ENCODE data around the gene SVIL. TPM values are rescaled to one million over a fixed set of nuclear protein-coding genes. Genes with fewer than 3 reads are reported as not detected.

SVIL gene
- polyA plus RNA-seq, 1 donor (not counting 4 experiments of a cell fraction or from before 2014, with no cell fraction given), result 16.2 TPM

- no peak overlapping the region for H3K9ac ChIP-seq (ENCODE audit: control insufficient read depth, extremely low read depth, insufficient read depth, low read length)
- H3K4me3 ChIP-seq (ENCODE audit: control insufficient read depth in 2 of 3, extremely low read depth in 1 of 3, insufficient read depth in 2 of 3, low read depth in 1 of 3, low read length in 3 of 3), result no peak overlapping the region
- H3K36me3 ChIP-seq (ENCODE audit: control insufficient read depth in 2 of 2, extremely low read depth in 1 of 2, insufficient read depth in 2 of 2, low read length in 2 of 2), result peaks cover 5 to 14% of the 10 kb centered on the region in 2 experiments
- H2AFZ ChIP-seq (ENCODE audit: control insufficient read depth, low read length), result no peak overlapping the region
- no peaks in the 10 kb centered on the region for H3K9me1 ChIP-seq (ENCODE audit: control insufficient read depth, extremely low read depth, insufficient read depth, low read length)
- H3K4me1 ChIP-seq (ENCODE audit: control insufficient read depth, extremely low read depth, insufficient read depth, low read length), result peaks cover 8% of the 10 kb centered on the region
- H3K27me3 ChIP-seq (ENCODE audit: control insufficient read depth, extremely low read depth, insufficient read depth, low read length), result no peaks in the 10 kb centered on the region
- no peak for DNase-seq (ENCODE audit: low read depth, low spot score)
- H3K27ac ChIP-seq (ENCODE audit: control insufficient read depth, insufficient read depth, low read length), result no peak overlapping the region
- dilution Hi-C loops (cut with MboI; ENCODE audit: extremely low pct_ligation_motif_present, low sequenced_read_pairs), result no loop called here
- no peak overlapping the region for H3K4me2 ChIP-seq (ENCODE audit: control insufficient read depth, extremely low read depth, insufficient read depth, low read depth, low read length)
- FAIRE-seq, result no peak
- TF ChIP-seq CTCF (optimal IDR thresholded peaks at IDR 0.05 in 1 of 3, IDR thresholded peaks at IDR 0.05 in 1 of 3, conservative IDR thresholded peaks at IDR 0.05 in 1 of 3; ENCODE audit: extremely low read depth in 1 of 3, insufficient read depth in 2 of 3, low read length in 3 of 3), result no peak
- no peak for TF ChIP-seq EZH2 (IDR thresholded peaks at IDR 0.05; ENCODE audit: low read length)
- peaks cover 15% of the 10 kb centered on the region for H3K9me3 ChIP-seq (ENCODE audit: control insufficient read depth, low read depth, low read length)
- H4K20me1 ChIP-seq (ENCODE audit: control insufficient read depth, extremely low read depth, insufficient read depth, low read length), result no peaks in the 10 kb centered on the region
- peaks cover 27% of the 10 kb centered on the region for H3K79me2 ChIP-seq (ENCODE audit: control insufficient read depth, insufficient read depth, low read length)
These were observed 42.0 kb upstream of the SVIL start for GRCh38 chr10:29676732-29677131.

GRCh38 chr10:29675984-29676383 lies 41.2 kb upstream of the SVIL start:
- peaks cover under 1% of the 10 kb centered on the region for H3K4me1 ChIP-seq (ENCODE audit: control insufficient read depth, extremely low read depth, insufficient read depth, low read length)
- no peak overlapping the region for H3K4me3 ChIP-seq (ENCODE audit: control insufficient read depth in 2 of 3, extremely low read depth in 1 of 3, insufficient read depth in 2 of 3, low read depth in 1 of 3, low read length in 3 of 3)
- dilution Hi-C loops (cut with MboI; ENCODE audit: extremely low pct_ligation_motif_present, low sequenced_read_pairs), result no loop called here
- no peak for TF ChIP-seq CTCF (optimal IDR thresholded peaks at IDR 0.05 in 1 of 3, IDR thresholded peaks at IDR 0.05 in 1 of 3, conservative IDR thresholded peaks at IDR 0.05 in 1 of 3; ENCODE audit: extremely low read depth in 1 of 3, insufficient read depth in 2 of 3, low read length in 3 of 3)
- TF ChIP-seq EZH2 (IDR thresholded peaks at IDR 0.05; ENCODE audit: low read length), result no peak
- H4K20me1 ChIP-seq (ENCODE audit: control insufficient read depth, extremely low read depth, insufficient read depth, low read length), result no peaks in the 10 kb centered on the region
- H3K9me3 ChIP-seq (ENCODE audit: control insufficient read depth, low read depth, low read length), result peaks cover 15% of the 10 kb centered on the region
- H3K9me1 ChIP-seq (ENCODE audit: control insufficient read depth, extremely low read depth, insufficient read depth, low read length), result no peaks in the 10 kb centered on the region
- FAIRE-seq (no peak), DNase-seq (ENCODE audit: low read depth, low spot score) (no peak)
- no peaks in the 10 kb centered on the region for H3K27me3 ChIP-seq (ENCODE audit: control insufficient read depth, extremely low read depth, insufficient read depth, low read length)
- H3K79me2 ChIP-seq (ENCODE audit: control insufficient read depth, insufficient read depth, low read length), result peaks cover 24% of the 10 kb centered on the region
- H3K9ac ChIP-seq (ENCODE audit: control insufficient read depth, extremely low read depth, insufficient read depth, low read length), result no peak overlapping the region
- H2AFZ ChIP-seq (ENCODE audit: control insufficient read depth, low read length), result no peak overlapping the region
- H3K27ac ChIP-seq (ENCODE audit: control insufficient read depth, insufficient read depth, low read length), result no peak overlapping the region
- H3K4me2 ChIP-seq (ENCODE audit: control insufficient read depth, extremely low read depth, insufficient read depth, low read depth, low read length), result no peak overlapping the region
- peaks cover 5 to 13% of the 10 kb centered on the region in 2 experiments for H3K36me3 ChIP-seq (ENCODE audit: control insufficient read depth in 2 of 2, extremely low read depth in 1 of 2, insufficient read depth in 2 of 2, low read length in 2 of 2)

Data from keratinocyte (primary cell).